COLO668 (cell line): ENCODE data around the gene TDG.

Experiments
- DNase-seq: peaks from one replicate; lab custom pipeline; 2025; ENCODE audit not compliant: unreplicated experiment; lab: John Stamatoyannopoulos, UW

TDG gene

GRCh38 chr12:103965590-103966504 lies at the start of gene TDG:
Gene TDG (plus strand): TSS chr12:103965872. CDS start chr12:103966038, 166 bp downstream.
- peak; percentile 99 for DNase-seq

DNA sequence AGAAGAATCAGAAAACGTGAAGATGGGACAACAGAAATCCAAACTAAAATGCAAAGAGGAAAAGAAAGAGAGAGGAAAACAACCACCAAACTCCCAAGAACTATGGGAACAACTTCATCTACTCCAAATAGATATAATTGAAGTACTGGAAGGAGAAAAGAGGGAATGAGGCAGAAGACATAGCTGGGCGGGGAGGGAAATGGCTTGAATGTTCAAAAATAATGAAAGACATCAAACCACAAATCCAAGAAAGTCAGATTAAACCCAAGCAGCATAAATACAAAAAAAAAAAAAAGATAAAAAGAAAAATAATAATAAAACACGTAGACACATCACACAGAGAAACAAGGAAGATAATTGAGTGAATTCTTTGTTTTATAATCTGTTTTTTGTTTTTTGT lies 47.8 kb upstream of the TDG start:
- DNase-seq: no peak

DNA sequence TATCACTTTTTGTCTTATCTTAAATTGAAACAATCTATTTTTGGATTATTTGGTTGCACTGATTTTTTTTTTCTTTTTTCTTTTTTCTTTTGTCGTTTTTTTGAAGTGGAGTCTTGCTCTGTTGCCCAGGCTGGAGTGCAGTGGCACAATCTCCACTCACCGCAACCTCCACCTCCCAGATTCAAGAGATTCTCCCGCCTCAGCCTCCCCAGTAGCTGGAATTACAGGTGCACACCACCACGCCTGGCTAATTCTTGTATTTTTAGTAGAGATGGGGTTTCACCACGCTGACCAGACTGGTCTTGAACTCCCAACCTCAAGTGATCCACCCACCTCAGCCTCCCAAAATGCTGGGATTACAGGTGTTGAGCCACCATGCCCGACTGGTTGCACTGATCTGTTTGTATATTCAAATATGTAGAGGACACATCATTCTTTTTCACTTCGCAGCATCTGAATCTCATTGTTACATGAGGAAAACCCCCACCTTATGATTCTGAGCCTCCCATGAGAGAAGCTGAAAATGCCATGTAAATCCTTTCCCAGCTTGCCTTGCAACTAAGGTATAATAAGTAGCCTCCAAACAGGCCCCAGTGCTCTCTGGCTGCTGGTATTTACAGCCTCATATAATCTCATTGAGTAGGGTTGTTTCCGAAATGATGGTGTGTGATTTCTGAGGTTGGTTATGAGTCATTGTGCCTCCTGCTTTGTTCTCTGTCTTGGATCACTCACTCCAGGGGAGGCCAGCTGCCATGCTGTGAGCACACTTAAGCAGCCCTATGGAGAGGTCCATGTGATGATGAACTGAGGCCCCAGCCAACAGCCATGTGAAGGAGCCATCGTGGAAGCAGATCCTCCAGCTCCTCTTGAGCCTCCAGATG lies 40.7 kb upstream of the TDG start:
- DNase-seq: peak; percentile 76

DNA sequence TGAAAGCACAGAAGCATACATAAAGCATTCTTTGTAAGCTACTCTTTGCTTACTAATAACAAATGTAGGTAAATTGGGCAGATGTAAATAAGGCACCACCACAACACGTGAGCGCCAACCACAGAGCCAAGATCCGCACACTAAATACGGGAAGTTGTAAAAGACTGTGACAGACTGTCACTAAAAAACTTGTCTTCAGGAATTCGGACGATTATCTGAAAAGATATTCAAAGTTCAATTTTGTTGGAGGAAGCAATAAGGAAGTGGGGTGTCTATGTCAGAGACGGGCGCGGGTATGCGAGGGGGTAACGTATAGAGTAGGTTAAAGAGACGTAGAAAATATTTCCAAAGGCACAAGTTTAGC lies 37.0 kb upstream of the TDG start:
- DNase-seq: no peak

DNA sequence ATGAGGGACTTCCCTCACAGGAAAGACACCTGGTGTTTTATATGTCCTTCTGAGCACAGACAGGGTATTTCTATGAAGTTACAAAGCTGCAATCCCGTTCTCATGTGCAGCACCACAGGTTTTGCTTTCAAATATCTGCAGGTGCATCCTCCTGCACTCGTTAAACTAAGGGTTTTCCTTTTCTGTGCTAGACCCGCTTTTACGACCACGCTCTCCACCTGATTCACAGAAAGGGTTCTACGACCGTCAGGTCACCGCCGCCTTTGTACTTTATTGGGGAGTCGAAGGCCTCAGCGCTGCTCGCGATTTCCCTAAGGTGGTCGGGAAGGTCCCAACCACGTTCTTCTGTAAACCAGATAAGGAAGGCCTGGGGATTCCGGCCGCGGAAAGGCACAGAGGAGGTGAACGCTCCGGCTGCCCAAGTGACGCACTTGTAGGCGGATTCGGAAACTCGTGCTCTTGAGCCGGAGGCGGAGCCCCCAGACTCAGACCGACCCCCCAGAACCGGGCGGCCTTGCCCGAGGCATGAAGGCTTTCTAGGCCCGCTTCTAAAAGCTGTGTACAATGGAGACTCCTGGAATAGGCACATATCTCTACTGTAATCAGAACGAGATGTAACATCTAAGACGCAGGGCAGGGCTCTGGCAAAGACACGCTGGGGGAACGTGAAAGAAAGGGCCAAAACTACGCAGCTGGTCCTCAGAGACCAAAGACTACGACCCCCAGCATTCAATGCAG lies 36.5 kb upstream of the TDG start:
- DNase-seq: peak; percentile 92

GRCh38 chr12:103929784-103930033 lies 36.0 kb upstream of the TDG start:
- no peak for DNase-seq

- DNase-seq: peak; percentile 100
These were observed 35.5 kb upstream of the TDG start, which contains the start of gene HSP90B1 for GRCh38 chr12:103930034-103930786. Gene HSP90B1 (plus strand): TSS chr12:103930410. CDS start chr12:103930516, 106 bp downstream.

GRCh38 chr12:103930787-103931735 lies 34.6 kb upstream of the TDG start:
- peak; percentile 56 for DNase-seq

DNA sequence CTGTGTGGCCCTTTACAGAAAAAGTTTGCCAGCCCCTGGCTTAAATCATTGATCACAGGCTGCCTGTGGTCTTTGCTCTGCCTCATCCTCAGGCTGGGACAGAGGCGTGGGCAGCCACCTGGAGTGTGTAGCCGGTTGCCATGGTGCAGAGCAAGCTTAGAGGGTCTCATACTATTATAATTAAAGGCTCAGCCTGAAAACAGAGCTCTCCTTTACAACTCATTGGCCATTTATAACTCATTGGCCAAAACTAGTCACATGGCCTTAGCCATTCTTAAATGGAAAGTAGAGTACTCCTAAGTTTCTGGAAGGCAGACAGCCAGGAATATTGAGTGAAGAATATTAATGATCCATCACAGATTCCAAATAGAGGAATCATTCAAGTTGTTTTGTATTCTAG lies 32.4 kb upstream of the TDG start:
- DNase-seq: no peak

DNA sequence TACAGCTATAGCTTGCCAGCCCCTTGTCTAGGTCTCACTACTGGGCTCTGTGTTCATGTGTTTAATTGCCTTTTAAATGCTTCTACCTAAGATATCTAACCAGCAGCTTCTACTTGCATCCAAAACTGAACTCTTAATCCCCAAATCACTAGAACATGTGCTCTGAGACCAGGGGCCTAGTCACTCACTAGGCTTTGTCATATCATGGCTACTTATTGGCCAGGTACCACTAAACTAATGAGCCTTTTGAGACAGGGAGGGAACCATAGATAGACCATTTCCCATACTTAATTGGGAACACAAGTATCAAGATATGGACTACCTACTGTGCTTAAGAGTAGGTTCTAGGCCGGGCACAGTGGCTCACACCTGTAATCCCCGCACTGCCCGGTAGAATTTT lies 29.0 kb upstream of the TDG start:
- DNase-seq: no peak

DNA sequence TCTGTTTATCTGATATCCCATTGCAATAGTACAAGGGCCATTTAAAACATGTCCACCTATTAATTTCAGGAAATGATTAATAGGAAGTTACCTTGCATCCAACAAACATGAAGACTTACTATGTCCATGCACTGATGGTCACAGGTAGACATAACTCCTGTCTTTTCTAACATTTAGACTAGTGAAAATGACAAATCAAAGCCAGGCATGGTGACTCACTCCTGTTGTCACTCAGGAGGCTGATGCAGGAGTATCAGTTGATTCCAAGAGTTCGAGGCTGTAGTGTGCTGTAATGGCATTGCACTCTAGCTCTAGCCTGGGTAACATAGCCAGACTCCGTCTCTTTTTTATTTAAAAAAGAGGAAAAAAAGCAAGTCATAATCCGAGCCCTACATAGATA lies 20.7 kb upstream of the TDG start:
- no peak for DNase-seq

DNA sequence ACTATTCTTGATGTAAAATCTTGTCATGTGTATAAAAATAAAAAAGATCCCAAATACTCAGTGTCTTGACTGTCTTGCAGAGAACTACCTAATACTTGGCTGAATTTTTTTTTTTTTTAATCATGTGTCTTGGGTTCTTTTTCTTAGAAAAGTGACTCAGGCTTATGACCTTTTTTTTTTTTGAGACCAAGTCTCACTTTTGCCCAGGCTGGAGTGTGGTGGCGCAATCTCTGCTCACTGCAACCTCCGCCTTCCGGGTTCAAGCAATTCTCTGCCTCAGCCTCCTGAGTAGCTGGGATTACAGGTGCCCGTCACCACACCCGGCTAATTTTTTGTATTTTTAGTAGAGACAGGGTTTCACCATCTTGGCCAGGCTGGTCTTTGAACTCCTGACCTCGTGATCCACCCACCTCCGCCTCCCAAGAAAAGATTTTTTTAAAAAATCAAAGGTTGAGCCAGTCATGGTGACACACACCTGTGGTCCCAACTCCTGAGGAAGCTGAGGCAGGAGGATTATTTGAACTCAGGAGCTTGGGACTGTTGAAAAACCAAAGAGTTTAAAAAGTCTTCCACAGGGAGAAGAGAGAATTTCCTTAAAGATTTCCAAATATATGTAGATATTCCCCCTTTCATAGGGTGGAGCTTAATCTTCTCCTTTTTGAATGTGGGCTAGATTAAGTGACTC lies 17.7 kb upstream of the TDG start:
- DNase-seq: no peak

GRCh38 chr12:103948746-103949406 lies 16.8 kb upstream of the TDG start:
- no peak for DNase-seq

DNA sequence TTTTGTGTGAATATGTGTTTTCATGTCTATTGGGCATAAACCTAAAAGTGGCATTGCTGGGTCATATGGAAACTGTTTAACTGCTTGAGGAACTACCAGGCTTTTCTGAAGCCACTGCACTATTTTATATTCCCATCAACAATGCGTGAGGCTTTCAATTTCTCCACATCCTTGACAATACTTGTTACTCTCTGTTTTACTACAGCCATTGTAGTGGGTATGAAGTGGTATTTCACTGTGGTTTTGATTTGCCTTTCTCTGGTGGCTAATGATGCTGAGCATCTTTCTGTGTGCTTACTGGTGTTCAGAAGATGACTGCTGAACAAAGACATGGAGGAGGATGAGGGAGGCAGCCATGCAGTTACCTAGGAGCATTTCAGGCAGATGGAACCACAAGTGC lies 13.2 kb upstream of the TDG start:
- no peak for DNase-seq

GRCh38 chr12:103955811-103956508 lies 9.7 kb upstream of the TDG start:
- DNase-seq: peak; percentile 49

DNA sequence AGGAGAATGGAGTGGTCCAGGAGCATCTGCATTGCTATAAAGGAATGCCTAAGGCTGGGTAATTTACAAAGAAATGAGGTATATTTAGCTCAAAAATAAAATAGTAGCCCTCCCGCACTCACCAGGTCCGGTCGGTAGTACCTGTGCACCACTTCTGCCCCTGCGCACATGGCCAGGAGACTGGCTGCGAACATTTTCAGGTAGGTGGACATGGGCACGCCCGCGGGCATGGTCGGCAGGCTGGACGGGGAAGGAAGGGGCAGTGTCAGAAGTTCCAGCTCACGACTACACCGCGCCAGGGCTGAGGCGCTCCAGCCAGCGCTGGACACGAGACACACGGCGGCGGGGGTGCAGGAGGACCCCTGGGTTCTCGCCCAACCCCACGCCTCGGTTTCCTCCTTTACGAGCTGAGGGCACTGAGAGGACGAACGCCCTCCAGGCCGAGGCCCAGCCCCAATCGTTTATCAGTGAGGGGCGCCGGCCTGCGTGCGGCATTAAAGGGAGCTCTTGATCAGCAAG lies 9.1 kb upstream of the TDG start:
- peak; percentile 74 for DNase-seq

DNA sequence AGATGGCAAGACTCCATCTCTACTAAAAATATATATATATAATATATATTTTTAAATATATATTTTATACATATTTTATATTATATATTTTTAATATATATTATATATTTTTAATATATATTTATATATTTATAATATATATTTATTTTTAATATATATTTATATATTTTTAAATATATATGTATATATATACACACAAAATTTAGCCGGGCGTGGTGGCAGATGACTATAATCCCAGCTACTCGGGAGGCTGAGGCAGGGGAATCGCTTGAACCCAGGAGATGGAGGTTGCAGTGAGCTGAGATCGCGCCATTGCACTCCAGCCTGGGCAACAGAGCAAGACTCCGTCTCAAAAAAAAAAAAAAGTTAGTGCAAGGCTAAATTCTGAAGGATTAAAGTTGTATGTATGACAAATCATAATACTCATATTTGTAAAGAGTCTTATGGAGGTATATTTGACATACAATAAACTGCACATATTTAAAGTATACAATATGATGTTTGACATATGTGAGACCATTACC lies 7.7 kb upstream of the TDG start:
- no peak for DNase-seq
